Sigmoid colon (tissue), 7 donors: Measurements from ENCODE around the gene PLPPR1. TPM values are rescaled to one million over a fixed set of nuclear protein-coding genes. Genes with fewer than 3 reads are reported as not detected.

Experiments
- DNase-seq: peaks from one replicate; pipeline ENCODE4 v3.0.0-alpha.2; 2019
- H3K27ac ChIP-seq, 4 donors: fragments of 200-600 bp; sonication (generic); one replicate each; pipeline ENCODE4 v1.5.1; 2016 to 2019; ENCODE audit warnings: mild to moderate bottlenecking in 1 of 4
- H3K27me3 ChIP-seq, 3 donors: fragments of 200-600 bp; sonication (generic); one replicate each; pipeline ENCODE4 v1.5.1; 2019; ENCODE audit warnings: mild to moderate bottlenecking in 1 of 3
- H3K36me3 ChIP-seq, 4 donors: fragments of 200-600 bp; sonication (generic); one replicate each; pipeline ENCODE4 v1.5.1; 2016 to 2019
- H3K4me1 ChIP-seq, 4 donors: fragments of 200-600 bp; sonication (generic); one replicate each; pipeline ENCODE4 v1.5.1; 2017 to 2019
- H3K4me3 ChIP-seq, 4 donors: fragments of 200-600 bp; sonication (generic); one replicate each; pipeline ENCODE4 v1.5.1; 2017 to 2019; ENCODE audit warnings: mild to moderate bottlenecking in 2 of 4, moderate library complexity in 1 of 4
- H3K9me3 ChIP-seq, 4 donors: fragments of 200-600 bp in 3 of 4; sonication (generic) in 3 of 4; one replicate each; pipeline versions ENCODE4 v1.5.1 to v1.6.1; 2013 to 2019
- CTCF ChIP-seq, 4 experiments: fragments of 450-650 bp in 3 of 4; fragments of 200-600 bp in 1 of 4; IDR thresholded peaks; one replicate each; pipeline ENCODE4 v1.5.1; 2016 to 2019; ENCODE audit warnings: antibody characterized with exemption in 4 of 4, mild to moderate bottlenecking in 3 of 4, moderate library complexity in 2 of 4
- EP300 ChIP-seq, 4 donors: sonication (generic); formaldehyde crosslinking; IDR thresholded peaks; one replicate each; pipeline ENCODE4 v1.6.1; 2017; ENCODE audit warnings: antibody characterized with exemption in 4 of 4
- POLR2A ChIP-seq, 2 donors: fragments of 450-650 bp; IDR thresholded peaks; one replicate each; pipeline ENCODE4 v1.6.1; 2016; ENCODE audit warnings: antibody characterized with exemption in 2 of 2, mild to moderate bottlenecking in 2 of 2, moderate library complexity in 2 of 2
- POLR2AphosphoS5 ChIP-seq, 4 donors: sonication (generic); formaldehyde crosslinking; IDR thresholded peaks; one replicate each; pipeline ENCODE4 v1.6.1; 2017; ENCODE audit warnings: antibody characterized with exemption in 4 of 4
- WGBS, 2 donors: extraction: QIAGEN DNeasy Blood & Tissue Kit; methylation state at CpG; one replicate each; pipeline ENCODE4 v1.1.7; 2013; 5-methylcytosine and 5-hydroxymethylcytosine counted together
- intact Hi-C: fragments of 100-400 bp; cut with DNase I; formaldehyde crosslinking; loops from one replicate; pipeline ENCODE4 v1.15.1; 2023
- polyA plus RNA-seq, 3 donors: library from polyadenylated mRNA; stranded (reverse); fragments of 200-250 nt; gene quantifications; one replicate each; pipeline ENCODE4 v1.2.3, GENCODE V29; 2013
- total RNA-seq, 4 donors: library from RNA; depleted of rRNA; stranded (reverse); fragments of >200 nt; gene quantifications; one replicate each; pipeline ENCODE4 v1.1.0, GENCODE V29; 2016
- donor health status: healthy with polysubstance abuse.
- donor health status: Bipolar disorder and iron deficiency.
- donor health status: healthy.

The PLPPR1 gene
- total and polyA plus RNA-seq, 7 donors: 0.07 to 0.81 (median 0.38) TPM; not detected in 3

- TF ChIP-seq POLR2A (IDR thresholded peaks at IDR 0.05): no peak
- no peak for TF ChIP-seq POLR2AphosphoS5 (IDR thresholded peaks at IDR 0.05)
- TF ChIP-seq EP300 (IDR thresholded peaks at IDR 0.05): no peak
- TF ChIP-seq CTCF (IDR thresholded peaks at IDR 0.05): no peak
- H3K4me3 ChIP-seq: no peak overlapping the region
- intact Hi-C loops: no loop called here
- H3K36me3 ChIP-seq: no peaks in the 10 kb centered on the region
- no peak for DNase-seq
- no peak overlapping the region for H3K27ac ChIP-seq
- H3K9me3 ChIP-seq: no peaks in the 10 kb centered on the region
- H3K27me3 ChIP-seq: no peaks in the 10 kb centered on the region
- WGBS, 2 donors: 63 to 69% methylated on average over 1 of the region's 1 CpG
- no peaks in the 10 kb centered on the region for H3K4me1 ChIP-seq
Measured at GRCh38 chr9:101165131-101165530, 136.6 kb downstream of the PLPPR1 start.

- 86 to 87% methylated on average over 1 of the region's 1 CpG for WGBS, 2 donors
- no peaks in the 10 kb centered on the region for H3K36me3 ChIP-seq
- no peak for DNase-seq
- no peaks in the 10 kb centered on the region for H3K9me3 ChIP-seq
- no peaks in the 10 kb centered on the region for H3K4me1 ChIP-seq
- no peak overlapping the region for H3K27ac ChIP-seq
- no peaks in the 10 kb centered on the region for H3K27me3 ChIP-seq
- intact Hi-C loops: no loop called here
- H3K4me3 ChIP-seq: no peak overlapping the region
- TF ChIP-seq POLR2AphosphoS5 (IDR thresholded peaks at IDR 0.05): no peak
- no peak for TF ChIP-seq CTCF (IDR thresholded peaks at IDR 0.05)
- TF ChIP-seq POLR2A (IDR thresholded peaks at IDR 0.05): no peak
- no peak for TF ChIP-seq EP300 (IDR thresholded peaks at IDR 0.05)
Measured at GRCh38 chr9:101167490-101168134, 139.1 kb downstream of the PLPPR1 start.

GRCh38 chr9:101172616-101173015, 144.1 kb downstream of the PLPPR1 start:
- Histone ChIP-seq H3K27me3 (no peaks in the 10 kb centered on the region), H3K4me1 (no peaks in the 10 kb centered on the region), H3K4me3 (no peak overlapping the region), H3K27ac (no peak overlapping the region), H3K9me3 (no peaks in the 10 kb centered on the region), H3K36me3 (no peaks in the 10 kb centered on the region)
- 74 to 79% methylated on average over 1 of the region's 1 CpG for WGBS, 2 donors
- DNase-seq: no peak
- intact Hi-C loops: no loop called here
- TF ChIP-seq POLR2A (IDR thresholded peaks at IDR 0.05) (no peak), CTCF (IDR thresholded peaks at IDR 0.05) (no peak)

- TF ChIP-seq CTCF (IDR thresholded peaks at IDR 0.05) (no peak), POLR2AphosphoS5 (IDR thresholded peaks at IDR 0.05) (no peak), EP300 (IDR thresholded peaks at IDR 0.05) (no peak)
- Histone ChIP-seq H3K27me3 (no peaks in the 10 kb centered on the region), H3K27ac (no peak overlapping the region), H3K36me3 (no peaks in the 10 kb centered on the region), H3K4me3 (no peak overlapping the region), H3K4me1 (no peaks in the 10 kb centered on the region), H3K9me3 (peaks cover 0 to 2% (median 0%) of the 10 kb centered on the region in 4 donors)
- 74 to 88% methylated on average over 1 of the region's 1 CpG for WGBS, 2 donors
- no peak for DNase-seq
- intact Hi-C loops: no loop called here
Measured at GRCh38 chr9:101173907-101174306, 145.4 kb downstream of the PLPPR1 start.

GRCh38 chr9:101176384-101176783, 147.9 kb downstream of the PLPPR1 start:
- 94 to 96% methylated on average over 5 of the region's 5 CpGs for WGBS, 2 donors
- no peak overlapping the region for H3K27ac ChIP-seq
- H3K4me3 ChIP-seq: no peak overlapping the region
- DNase-seq: no peak
- TF ChIP-seq POLR2A (IDR thresholded peaks at IDR 0.05) (no peak), EP300 (IDR thresholded peaks at IDR 0.05) (no peak), POLR2AphosphoS5 (IDR thresholded peaks at IDR 0.05) (no peak), CTCF (IDR thresholded peaks at IDR 0.05) (no peak)
- no peaks in the 10 kb centered on the region for H3K4me1 ChIP-seq
- peaks cover 0 to 2% (median 0%) of the 10 kb centered on the region in 4 donors for H3K9me3 ChIP-seq
- intact Hi-C loops: no loop called here
- H3K36me3 ChIP-seq: no peaks in the 10 kb centered on the region
- H3K27me3 ChIP-seq: no peaks in the 10 kb centered on the region
